HG03469 (cell line): Measurements from ENCODE around the gene CHFR.
"Not testable (repeated sequence)": the region's sequence is repeated elsewhere in the genome, so short reads cannot be mapped to it uniquely, and the experiment has no call there.

Experiments
- ATAC-seq: cut with Tn5 transposase; IDR thresholded peaks from one replicate; pipeline ENCODE4 v1.9.1; 2021; ENCODE audit warnings: mild to moderate bottlenecking, moderate library complexity, moderate number of reproducible peaks; ENCODE audit not compliant: unreplicated experiment

Gene CHFR

GRCh38 chr12:132881818-132882217 lies 5.6 kb downstream of the CHFR start:
- no peak for ATAC-seq

- ATAC-seq = not testable (repeated sequence)
Observed at GRCh38 chr12:132874620-132875019, 12.8 kb downstream of the CHFR start.

GRCh38 chr12:132874175-132874574 lies 13.2 kb downstream of the CHFR start:
- ATAC-seq = no peak

- no peak for ATAC-seq
Observed at GRCh38 chr12:132873724-132874123, 13.7 kb downstream of the CHFR start.

- no peak for ATAC-seq
Observed at GRCh38 chr12:132872975-132873421, 14.4 kb downstream of the CHFR start.

- no peak for ATAC-seq
Observed at GRCh38 chr12:132872073-132872855, 15.1 kb downstream of the CHFR start.

- ATAC-seq = no peak
Observed at GRCh38 chr12:132869551-132869950, 17.9 kb downstream of the CHFR start.

- ATAC-seq = no peak
Observed at GRCh38 chr12:132866251-132866828, 21.1 kb downstream of the CHFR start.

- no peak for ATAC-seq
Observed at GRCh38 chr12:132861558-132861957, 25.8 kb downstream of the CHFR start.

GRCh38 chr12:132858718-132859266 lies 28.6 kb downstream of the CHFR start:
- ATAC-seq = no peak

- ATAC-seq = not testable (repeated sequence)
Observed at GRCh38 chr12:132857019-132857418, 30.4 kb downstream of the CHFR start.

- ATAC-seq = no peak
Observed at GRCh38 chr12:132856581-132856980, 30.8 kb downstream of the CHFR start.

GRCh38 chr12:132855211-132855610 lies 32.2 kb downstream of the CHFR start:
- ATAC-seq = not testable (repeated sequence)

GRCh38 chr12:132853285-132854092 lies 33.9 kb downstream of the CHFR start:
- ATAC-seq = no peak

- no peak for ATAC-seq
Observed at GRCh38 chr12:132852496-132852895, 34.9 kb downstream of the CHFR start.

GRCh38 chr12:132851465-132851864 lies 35.9 kb downstream of the CHFR start:
- ATAC-seq = no peak

- no peak for ATAC-seq
Observed at GRCh38 chr12:132850291-132850690, 37.1 kb downstream of the CHFR start.

GRCh38 chr12:132848521-132848920 lies 38.9 kb downstream of the CHFR start:
- no peak for ATAC-seq

GRCh38 chr12:132847363-132848356 lies 39.7 kb downstream of the CHFR start:
- no peak for ATAC-seq

- ATAC-seq = not testable (repeated sequence)
Observed at GRCh38 chr12:132844681-132845080, 42.7 kb downstream of the CHFR start.
